ENCODE measurements around the gene GRID1.
"Not testable (repeated sequence)": the region's sequence is repeated elsewhere in the genome, so short reads cannot be mapped to it uniquely, and the experiment has no call there.

The GRID1 gene

DNA sequence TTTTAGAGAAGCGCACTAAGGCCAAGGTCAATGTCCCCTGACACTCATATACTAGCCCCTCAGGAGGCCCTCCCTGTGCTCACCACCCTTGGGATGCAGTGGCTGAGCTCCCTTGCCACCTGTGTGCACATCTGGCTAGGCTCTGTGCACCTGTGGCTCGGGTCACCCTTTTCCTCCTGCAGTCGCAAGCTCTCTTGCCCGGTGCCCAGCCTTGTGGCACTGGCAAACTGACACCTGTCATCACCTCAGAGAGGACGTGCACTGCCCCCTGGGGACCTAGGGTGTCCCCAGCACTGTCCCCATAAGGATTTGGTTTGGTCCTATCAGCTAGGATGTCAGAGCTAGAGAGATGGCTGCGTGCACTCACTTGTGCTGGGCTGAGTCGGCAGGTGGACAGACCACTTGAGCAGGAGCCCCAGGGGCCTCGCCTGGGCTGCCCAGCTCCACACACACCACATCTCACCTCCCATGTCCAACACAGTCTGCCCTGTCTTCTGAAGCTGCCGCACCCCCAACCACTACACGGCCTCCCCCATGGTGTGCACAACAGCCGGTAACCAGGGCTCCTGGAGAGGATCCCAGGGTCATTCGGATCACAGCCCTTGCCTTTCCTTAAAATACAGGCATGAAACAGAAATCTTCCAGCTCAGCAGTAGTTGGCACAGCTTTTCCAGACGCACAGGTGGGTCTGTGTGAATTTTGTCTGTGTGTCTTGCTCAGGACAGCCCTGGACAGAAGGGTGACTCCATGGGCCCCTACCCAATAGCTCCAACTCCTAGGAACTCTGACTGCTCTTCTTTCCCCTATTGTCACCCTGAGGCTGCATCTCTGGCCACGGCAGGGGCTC is 111.0 kb downstream of the GRID1 start:
- no peak for DNase-seq

DNA sequence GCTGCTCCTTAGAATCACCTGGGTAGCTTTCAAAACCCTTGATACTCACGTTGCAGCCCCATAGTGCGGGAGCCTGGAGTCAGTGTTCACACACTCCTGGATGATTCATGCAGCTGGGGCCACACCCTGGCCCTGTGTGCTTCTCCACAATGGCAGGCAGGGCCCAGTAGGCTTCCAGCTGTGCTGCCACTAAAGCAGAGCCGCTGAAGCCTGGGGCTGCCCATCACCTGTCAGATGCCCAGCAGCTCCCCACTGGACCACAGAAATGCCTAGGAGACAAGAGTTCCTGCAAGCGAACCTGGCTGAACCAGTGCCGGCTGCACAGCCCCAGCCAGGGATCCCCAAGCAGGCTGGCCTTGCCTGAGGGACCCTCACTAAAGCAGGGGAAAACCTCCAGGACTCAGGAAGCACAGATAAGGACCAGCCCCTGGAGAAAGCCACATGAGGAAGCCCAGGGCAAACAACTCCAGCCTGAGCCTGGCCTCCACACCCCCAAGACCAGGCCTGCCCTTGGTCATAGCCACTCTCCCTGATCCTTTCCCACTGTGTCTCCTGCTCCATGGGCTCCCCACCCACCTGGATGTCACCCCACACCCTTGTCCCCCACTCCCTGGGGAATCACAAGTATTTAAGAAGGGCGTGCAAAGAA is 111.9 kb downstream of the GRID1 start:
- no peak for DNase-seq

DNA sequence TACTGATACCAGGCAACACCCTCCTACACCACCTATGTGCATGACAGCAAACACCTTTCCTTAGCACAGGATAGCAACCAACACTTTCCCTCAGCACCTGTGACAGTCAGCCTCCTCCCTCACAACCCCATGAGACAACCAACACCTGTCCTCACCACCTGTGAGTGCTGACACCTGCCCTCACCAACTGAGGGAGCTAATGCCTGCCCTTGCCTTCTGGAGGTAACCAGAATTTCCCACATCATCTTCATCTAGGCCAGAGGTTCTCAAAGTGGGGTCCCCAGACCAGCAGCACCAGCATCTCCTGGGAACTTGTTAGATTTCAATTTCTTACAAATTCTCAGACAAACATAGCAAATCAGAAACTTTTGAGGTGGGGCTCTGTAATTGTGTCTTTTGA is 112.5 kb downstream of the GRID1 start:
- no peak for DNase-seq

- DNase-seq, result no peak
Measured at GRCh38 chr10:86253091-86254072, 113.2 kb downstream of the GRID1 start.

DNA sequence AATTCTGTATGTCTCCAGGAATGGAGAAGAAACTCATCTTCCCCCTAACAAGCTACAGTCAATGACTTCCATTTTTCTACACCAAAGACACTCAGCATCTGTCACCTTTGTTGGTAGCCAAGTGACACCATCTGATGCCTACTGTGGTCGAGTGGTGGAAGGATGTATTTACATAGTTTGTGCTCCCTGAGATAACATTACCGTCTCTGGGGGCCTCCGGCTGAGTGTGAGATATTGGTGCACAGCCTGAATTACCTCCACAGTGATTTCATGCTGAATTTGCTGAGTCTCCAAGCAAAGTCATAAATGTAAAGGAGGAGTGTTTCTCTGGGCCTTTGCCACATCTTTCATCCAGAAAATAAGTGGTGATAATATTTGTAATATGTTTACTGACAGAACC is 114.0 kb downstream of the GRID1 start:
- no peak for DNase-seq

DNA sequence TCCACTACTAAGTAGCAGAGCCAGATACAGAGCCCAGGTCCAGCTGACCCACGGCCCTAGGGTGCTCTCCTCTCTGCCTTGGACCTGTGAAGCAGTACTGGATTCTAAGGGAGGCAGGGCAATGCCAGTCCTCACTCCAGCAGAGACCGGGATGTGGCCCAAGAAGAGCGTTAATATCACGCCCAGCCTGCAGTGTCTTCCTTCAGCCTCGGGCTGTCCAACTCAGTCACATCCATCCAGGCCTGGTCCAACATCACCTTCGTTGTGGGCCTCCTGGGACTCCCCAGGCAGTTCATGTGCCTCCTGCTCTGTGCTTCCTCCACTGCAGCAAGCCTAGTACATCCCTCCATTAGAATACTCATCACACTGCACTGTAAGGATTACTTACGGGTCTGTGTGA is 114.5 kb downstream of the GRID1 start:
- no peak for DNase-seq

- no peak for DNase-seq
Measured at GRCh38 chr10:86251426-86251825, 115.2 kb downstream of the GRID1 start.

GRCh38 chr10:86250399-86250798 is 116.2 kb downstream of the GRID1 start:
- DNase-seq, result peak in 2 of 58 donors; percentile 16 to 47

- no peak for DNase-seq
Measured at GRCh38 chr10:86249794-86250193, 116.8 kb downstream of the GRID1 start.

DNA sequence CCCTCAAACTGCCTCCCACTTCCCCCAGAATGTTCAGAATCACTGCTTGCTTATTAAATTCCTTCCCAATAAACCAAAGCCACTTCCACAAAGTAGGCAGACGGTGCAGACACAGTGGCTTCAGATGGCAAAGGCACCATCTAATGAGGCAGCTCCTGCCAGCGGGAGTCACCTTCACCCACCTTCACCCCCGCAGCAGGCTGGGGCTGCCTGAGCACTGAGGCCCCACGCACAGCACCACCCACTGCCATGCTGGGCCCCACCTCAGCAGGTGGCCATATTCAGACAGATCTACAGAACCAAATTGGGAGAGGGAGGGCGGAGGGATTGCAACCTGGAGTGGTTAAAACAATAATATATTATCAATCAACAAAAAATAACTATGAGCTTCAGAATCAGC is 118.5 kb downstream of the GRID1 start:
- no peak for DNase-seq

DNA sequence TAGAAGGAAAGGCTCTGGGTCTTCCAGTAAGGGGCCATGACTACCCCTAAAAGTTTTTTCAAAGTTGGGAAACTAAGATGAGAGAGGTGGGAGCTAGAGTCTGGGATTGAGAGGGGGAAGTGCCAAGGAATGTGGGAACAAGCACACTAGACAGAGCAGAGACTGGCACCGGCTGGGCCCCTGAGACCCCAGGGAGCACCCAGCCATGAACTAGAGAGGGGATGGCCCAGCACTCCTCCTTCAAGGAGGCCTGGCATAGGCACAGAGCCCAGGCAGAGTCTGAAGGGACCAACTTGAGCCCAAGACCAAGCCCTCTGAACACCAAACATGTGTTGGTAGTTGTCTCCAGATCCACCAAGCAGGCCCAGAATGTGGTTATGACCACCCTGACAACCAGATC is 119.0 kb downstream of the GRID1 start:
- no peak for DNase-seq

DNA sequence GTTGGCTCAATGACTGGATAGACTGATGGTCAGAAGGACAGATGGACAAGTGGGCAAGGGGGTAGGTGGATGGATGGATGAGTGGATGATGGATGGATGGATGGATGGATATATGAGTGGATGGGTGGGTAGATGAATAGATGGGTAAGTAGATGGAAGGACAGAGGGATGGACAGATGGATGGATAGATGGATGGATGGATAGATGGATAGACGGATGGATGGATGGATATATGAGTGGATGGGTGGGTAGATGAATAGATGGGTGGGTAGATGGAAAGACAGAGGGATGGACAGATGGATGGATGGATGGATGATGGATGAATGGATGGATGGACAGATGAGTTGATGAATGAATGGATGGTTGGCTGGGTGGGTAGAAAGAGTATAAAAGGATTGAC is 119.5 kb downstream of the GRID1 start:
- DNase-seq, result no peak

DNA sequence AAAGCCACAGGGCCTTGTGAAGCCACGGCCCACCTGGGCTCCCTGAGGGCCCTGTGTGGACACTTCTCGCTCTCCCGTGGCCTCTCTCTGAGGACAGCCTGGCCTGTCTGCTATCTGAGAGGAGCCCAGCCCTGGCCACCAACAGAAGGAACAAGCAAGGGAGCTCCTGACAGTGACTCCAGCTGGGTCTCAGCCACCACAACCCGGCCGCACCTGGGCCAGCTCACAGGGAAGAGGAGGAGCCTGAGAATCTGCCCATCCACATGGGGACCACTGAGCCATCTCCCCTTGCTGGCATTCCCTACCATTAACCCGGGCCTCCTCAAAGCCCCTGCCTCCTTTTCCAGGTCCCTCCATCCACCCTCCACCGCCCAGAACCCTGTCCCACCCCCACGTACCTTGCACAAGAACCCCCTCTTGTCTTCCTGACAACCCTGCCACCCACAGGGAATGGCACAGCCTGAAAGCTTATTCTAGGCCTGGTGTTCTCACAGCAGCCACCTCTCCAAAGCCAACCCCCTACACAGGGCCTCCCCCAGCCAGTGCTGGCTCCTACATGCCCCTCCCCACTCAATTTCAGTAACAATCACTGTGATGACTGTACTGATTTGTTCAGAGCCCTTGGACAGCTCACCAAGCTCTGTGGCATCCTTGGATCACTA is 120.2 kb downstream of the GRID1 start:
- DNase-seq, result no peak

DNA sequence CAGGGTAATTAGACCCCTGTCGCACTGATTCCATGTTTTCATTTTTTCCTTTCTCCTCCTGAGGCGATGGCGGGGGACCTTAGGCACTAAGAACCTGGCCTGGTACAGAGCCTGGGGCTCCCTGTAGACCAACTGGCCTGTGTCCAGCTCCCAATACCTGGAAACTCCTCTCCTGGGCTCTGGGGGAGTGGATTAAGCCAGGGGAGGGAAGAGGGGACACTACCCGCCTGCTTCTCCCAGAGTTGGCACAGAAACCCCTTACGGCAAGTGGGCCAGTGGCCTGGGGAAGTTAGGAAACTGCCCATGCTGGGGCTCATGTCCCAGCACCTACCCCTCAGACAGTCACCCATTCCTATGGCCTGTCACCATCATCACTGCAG is 121.6 kb downstream of the GRID1 start:
- no peak for DNase-seq

DNA sequence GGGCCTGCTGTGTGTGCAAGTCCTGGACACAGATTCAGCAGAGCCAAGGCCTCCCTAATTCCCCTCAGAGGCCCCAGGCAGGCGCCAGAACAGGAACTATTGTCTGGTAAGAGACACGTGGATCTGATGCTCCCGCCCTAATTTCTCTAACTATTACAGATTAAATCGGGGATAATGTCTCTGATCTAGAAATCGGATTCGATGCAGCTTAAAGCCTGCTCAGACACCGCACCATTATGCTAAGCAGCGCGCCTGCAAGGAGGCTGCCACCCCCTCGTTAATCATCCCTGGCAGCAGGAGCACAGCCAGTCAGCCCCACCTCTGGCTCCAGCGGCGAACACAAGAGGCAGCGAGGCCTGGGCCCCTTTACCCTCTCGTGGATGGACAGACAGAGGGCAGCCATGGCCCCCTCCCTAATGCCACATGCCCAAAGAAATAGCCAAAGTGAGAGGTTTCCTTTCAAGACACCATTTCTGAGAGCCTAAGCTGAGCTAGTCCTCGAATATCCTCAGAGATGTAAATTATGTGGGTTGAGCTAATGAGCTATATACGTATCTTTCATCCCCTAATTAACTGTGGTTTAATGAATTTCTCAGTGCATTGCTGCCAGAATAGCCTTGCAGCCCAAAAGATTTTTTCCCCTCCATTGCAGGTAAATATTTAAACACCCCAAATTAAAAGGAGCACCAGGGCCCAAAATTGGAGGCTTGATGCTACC is 122.1 kb downstream of the GRID1 start:
- peak in 5 of 58 donors; percentile 7 to 55 (median 17) for DNase-seq

DNA sequence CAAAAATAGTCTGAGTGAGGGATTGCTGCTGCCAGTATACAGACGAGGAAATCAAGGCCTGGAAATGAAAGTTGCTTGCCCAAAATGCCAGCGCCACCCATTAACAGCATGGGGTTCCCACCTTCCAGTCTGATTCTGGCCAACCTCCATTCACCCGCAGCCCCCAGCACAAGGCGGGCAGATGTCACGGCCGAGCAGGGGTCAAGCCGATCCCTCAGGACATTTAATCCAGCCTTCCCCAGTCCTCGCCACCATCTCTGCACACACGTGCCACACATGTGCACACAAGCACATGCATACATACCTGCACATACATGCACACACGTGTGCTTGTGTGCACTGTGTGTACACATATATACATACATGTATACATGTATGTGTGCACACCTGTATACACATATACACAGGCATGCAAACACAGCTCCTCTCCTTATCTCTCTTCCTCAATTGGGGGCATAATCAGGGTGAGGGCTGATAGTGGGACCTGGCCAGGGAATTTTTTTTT is 122.9 kb downstream of the GRID1 start:
- no peak for DNase-seq

- no peak for DNase-seq
Measured at GRCh38 chr10:86242761-86243160, 123.8 kb downstream of the GRID1 start.

DNA sequence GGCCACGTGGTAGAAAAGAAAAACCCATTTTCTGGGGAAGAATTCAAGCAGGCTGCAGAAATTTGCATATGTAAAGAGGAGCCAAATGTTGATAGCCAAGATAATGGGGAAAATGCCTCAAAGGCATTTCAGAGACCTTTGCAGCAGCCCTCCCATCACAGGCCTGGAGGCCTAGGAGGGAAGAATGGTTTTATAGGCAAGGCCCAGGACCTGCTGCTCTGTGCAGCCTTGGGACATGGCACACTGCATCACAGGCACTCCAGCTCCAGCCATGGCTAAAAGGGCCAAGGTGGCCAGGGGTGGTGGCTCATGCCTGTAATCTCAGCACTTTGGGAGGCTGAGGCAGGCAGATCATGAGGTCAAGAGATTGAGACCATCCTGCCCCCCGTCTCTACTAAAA is 128.5 kb downstream of the GRID1 start:
- DNase-seq, result not testable (repeated sequence)

- no peak for DNase-seq
Measured at GRCh38 chr10:86234541-86235270, 131.9 kb downstream of the GRID1 start.

GRCh38 chr10:86234107-86234506 is 132.5 kb downstream of the GRID1 start:
- no peak for DNase-seq
